ENCODE measurements around the gene CPPED1. TPM values are rescaled to one million over a fixed set of nuclear protein-coding genes. Genes with fewer than 3 reads are reported as not detected.

Gene CPPED1
- total and polyA plus RNA-seq, 2 experiments from 2014 or later = 27.2 to 28.6 TPM

- Histone ChIP-seq H3K27me3 (no peaks in the 10 kb centered on the region), H3K4me1 (ENCODE audit: insufficient read depth) (no peaks in the 10 kb centered on the region), H3K4me3 (no peak overlapping the region), H3K79me2 (no peaks in the 10 kb centered on the region), H3K36me3 (replicated peaks; ENCODE audit: insufficient read depth, low read depth) (no peaks in the 10 kb centered on the region), H3K4me2 (no peak overlapping the region), H3K9me2 (replicated peaks; ENCODE audit: insufficient read depth) (no peaks in the 10 kb centered on the region), H2AFZ (no peak overlapping the region), H4K20me1 (ENCODE audit: insufficient read depth, poor library complexity, severe bottlenecking) (no peaks in the 10 kb centered on the region), H3K27ac (no peak overlapping the region), H3K9me3 (ENCODE audit: low read depth) (no peaks in the 10 kb centered on the region)
- 78% methylated on average over 6 of the region's 6 CpGs for WGBS (ENCODE audit: low lambda C conversion rate, missing lambda C conversion rate)
- TF ChIP-seq, protein P1, sequence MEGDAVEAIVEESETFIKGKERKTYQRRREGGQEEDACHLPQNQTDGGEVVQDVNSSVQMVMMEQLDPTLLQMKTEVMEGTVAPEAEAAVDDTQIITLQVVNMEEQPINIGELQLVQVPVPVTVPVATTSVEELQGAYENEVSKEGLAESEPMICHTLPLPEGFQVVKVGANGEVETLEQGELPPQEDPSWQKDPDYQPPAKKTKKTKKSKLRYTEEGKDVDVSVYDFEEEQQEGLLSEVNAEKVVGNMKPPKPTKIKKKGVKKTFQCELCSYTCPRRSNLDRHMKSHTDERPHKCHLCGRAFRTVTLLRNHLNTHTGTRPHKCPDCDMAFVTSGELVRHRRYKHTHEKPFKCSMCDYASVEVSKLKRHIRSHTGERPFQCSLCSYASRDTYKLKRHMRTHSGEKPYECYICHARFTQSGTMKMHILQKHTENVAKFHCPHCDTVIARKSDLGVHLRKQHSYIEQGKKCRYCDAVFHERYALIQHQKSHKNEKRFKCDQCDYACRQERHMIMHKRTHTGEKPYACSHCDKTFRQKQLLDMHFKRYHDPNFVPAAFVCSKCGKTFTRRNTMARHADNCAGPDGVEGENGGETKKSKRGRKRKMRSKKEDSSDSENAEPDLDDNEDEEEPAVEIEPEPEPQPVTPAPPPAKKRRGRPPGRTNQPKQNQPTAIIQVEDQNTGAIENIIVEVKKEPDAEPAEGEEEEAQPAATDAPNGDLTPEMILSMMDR (IDR thresholded peaks at IDR 0.05; ENCODE audit: poor library complexity) = no peak
- no peak for TF ChIP-seq EZH2phosphoT487 (IDR thresholded peaks at IDR 0.05; ENCODE audit: low read depth, severe bottlenecking, unreplicated experiment)
- TF ChIP-seq EZH2 (IDR thresholded peaks at IDR 0.05; ENCODE audit: borderline replicate concordance) = no peak
- DNase-seq (ENCODE audit: low spot score) = no peak
These were observed 66.1 kb downstream of the CPPED1 start for GRCh38 chr16:12737563-12737962.

DNA sequence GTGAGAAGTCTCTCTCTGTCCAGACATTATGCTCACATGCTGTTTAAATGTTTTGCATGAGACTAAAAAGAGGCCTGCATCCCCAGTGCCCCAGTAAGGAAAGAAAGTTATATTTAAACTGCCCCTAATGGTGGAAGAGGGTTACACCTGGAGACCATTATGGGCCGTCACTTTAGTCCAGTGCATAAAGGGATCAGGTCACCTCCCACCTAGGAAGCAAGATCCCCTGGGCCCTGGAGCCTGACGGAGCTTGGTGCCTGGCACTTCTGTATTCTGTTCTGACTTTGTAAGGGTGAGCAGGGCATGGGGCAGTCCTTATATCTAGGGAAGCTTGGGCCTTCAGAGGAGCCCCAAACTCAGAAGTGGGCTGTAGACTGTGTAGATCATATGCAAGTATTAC is 67.9 kb downstream of the CPPED1 start:
- WGBS (ENCODE audit: low lambda C conversion rate, missing lambda C conversion rate) = 86% methylated on average over 2 of the region's 2 CpGs
- Histone ChIP-seq H4K20me1 (ENCODE audit: insufficient read depth, poor library complexity, severe bottlenecking) (no peaks in the 10 kb centered on the region), H3K9me2 (replicated peaks; ENCODE audit: insufficient read depth) (no peaks in the 10 kb centered on the region), H3K36me3 (replicated peaks; ENCODE audit: insufficient read depth, low read depth) (no peaks in the 10 kb centered on the region), H3K27me3 (no peaks in the 10 kb centered on the region), H3K4me3 (no peak overlapping the region), H3K4me1 (ENCODE audit: insufficient read depth) (no peaks in the 10 kb centered on the region), H3K27ac (no peak overlapping the region), H2AFZ (no peak overlapping the region), H3K9me3 (ENCODE audit: low read depth) (no peaks in the 10 kb centered on the region), H3K79me2 (no peaks in the 10 kb centered on the region), H3K4me2 (no peak overlapping the region)
- no peak for TF ChIP-seq EZH2 (IDR thresholded peaks at IDR 0.05; ENCODE audit: borderline replicate concordance)
- no peak for TF ChIP-seq EZH2phosphoT487 (IDR thresholded peaks at IDR 0.05; ENCODE audit: low read depth, severe bottlenecking, unreplicated experiment)
- TF ChIP-seq, protein P1 (IDR thresholded peaks at IDR 0.05; ENCODE audit: poor library complexity) = no peak
- no peak for DNase-seq (ENCODE audit: low spot score)

- no peaks in the 10 kb centered on the region for H3K9me2 ChIP-seq (replicated peaks; ENCODE audit: insufficient read depth)
- H2AFZ ChIP-seq = no peak overlapping the region
- no peaks in the 10 kb centered on the region for H3K79me2 ChIP-seq
- TF ChIP-seq, protein P1 (IDR thresholded peaks at IDR 0.05; ENCODE audit: poor library complexity) = no peak
- TF ChIP-seq EZH2 (IDR thresholded peaks at IDR 0.05; ENCODE audit: borderline replicate concordance) (no peak), EZH2phosphoT487 (IDR thresholded peaks at IDR 0.05; ENCODE audit: low read depth, severe bottlenecking, unreplicated experiment) (no peak)
- H3K4me3 ChIP-seq = no peak overlapping the region
- DNase-seq (ENCODE audit: low spot score) = no peak
- H3K4me1 ChIP-seq (ENCODE audit: insufficient read depth) = no peaks in the 10 kb centered on the region
- no peaks in the 10 kb centered on the region for H4K20me1 ChIP-seq (ENCODE audit: insufficient read depth, poor library complexity, severe bottlenecking)
- H3K4me2 ChIP-seq = no peak overlapping the region
- no peak overlapping the region for H3K27ac ChIP-seq
- no peaks in the 10 kb centered on the region for H3K27me3 ChIP-seq
- no peaks in the 10 kb centered on the region for H3K9me3 ChIP-seq (ENCODE audit: low read depth)
- H3K36me3 ChIP-seq (replicated peaks; ENCODE audit: insufficient read depth, low read depth) = no peaks in the 10 kb centered on the region
These were observed 71.1 kb downstream of the CPPED1 start for GRCh38 chr16:12732600-12732999.

DNA sequence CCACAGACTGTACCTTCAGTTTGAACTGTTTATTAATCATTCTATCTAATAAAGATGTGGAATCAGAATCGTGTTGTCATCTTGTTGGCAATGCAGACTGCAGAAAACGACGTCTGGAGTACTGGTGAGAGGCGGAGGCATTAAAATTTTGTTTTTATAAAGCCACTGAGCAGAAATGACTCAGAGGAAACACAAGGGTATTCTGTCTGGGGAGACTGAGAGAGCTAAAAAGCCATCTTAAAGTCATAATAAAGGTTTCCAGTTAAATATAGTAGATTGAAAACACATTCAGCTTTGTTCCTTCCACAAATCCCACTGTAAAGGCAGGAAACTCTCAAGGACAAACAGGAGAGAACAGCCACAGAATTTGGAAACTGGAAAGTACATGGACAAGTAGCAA is 74.2 kb downstream of the CPPED1 start:
- no peaks in the 10 kb centered on the region for H3K9me3 ChIP-seq (ENCODE audit: low read depth)
- no peak overlapping the region for H3K27ac ChIP-seq
- 68% methylated on average over 4 of the region's 4 CpGs for WGBS (ENCODE audit: low lambda C conversion rate, missing lambda C conversion rate)
- no peak for TF ChIP-seq EZH2phosphoT487 (IDR thresholded peaks at IDR 0.05; ENCODE audit: low read depth, severe bottlenecking, unreplicated experiment)
- TF ChIP-seq EZH2 (IDR thresholded peaks at IDR 0.05; ENCODE audit: borderline replicate concordance) = no peak
- TF ChIP-seq, protein P1 (IDR thresholded peaks at IDR 0.05; ENCODE audit: poor library complexity) = no peak
- no peaks in the 10 kb centered on the region for H4K20me1 ChIP-seq (ENCODE audit: insufficient read depth, poor library complexity, severe bottlenecking)
- H3K36me3 ChIP-seq (replicated peaks; ENCODE audit: insufficient read depth, low read depth) = no peaks in the 10 kb centered on the region
- H3K4me3 ChIP-seq = no peak overlapping the region
- no peaks in the 10 kb centered on the region for H3K9me2 ChIP-seq (replicated peaks; ENCODE audit: insufficient read depth)
- no peak overlapping the region for H2AFZ ChIP-seq
- no peak overlapping the region for H3K4me2 ChIP-seq
- H3K79me2 ChIP-seq = no peaks in the 10 kb centered on the region
- no peaks in the 10 kb centered on the region for H3K27me3 ChIP-seq
- no peaks in the 10 kb centered on the region for H3K4me1 ChIP-seq (ENCODE audit: insufficient read depth)
- DNase-seq (ENCODE audit: low spot score) = no peak

All from hepatocyte (in vitro differentiated cells).